Measurements from ENCODE around the gene P4HB. TPM values are rescaled to one million over a fixed set of nuclear protein-coding genes. Genes with fewer than 3 reads are reported as not detected.

The P4HB gene
- total and polyA plus RNA-seq, 2 experiments from 2014 or later: 206 to 620 TPM

DNA sequence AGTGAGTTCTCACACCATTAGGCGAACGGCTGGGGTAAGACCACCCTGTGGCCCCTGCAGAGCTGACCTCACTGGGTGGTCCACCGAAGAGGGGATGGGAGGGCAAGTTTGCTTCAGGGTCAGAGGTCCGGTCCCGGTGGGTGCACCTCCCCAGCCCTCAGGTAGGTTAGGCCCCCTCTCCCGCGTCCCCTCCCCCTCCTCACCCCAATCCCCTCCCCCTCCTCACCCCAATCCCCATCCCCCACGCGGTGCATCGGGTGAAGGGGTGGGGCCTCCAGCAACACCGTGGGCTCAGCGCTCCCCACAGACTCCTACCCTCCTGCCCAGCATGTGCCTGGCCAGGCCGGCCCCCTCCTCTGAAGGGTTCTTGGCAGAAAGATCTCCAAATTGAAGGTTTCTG is 40.6 kb downstream of the P4HB start:
- H3F3A ChIP-seq (replicated peaks; ENCODE audit: low read depth): peaks cover 3% of the 10 kb centered on the region; the same call in 1 of the 2 replicates
- H3K27me3 Mint-ChIP-seq (ENCODE audit: insufficient read depth, low read depth, poor library complexity): peaks cover 5% of the 10 kb centered on the region
- DNase-seq (ENCODE audit: low spot score) (peak; percentile 24), ATAC-seq (peak; percentile 29)
- H3K27ac ChIP-seq (ENCODE audit: low read depth): no peak overlapping the region
- no peak overlapping the region for H3K27ac Mint-ChIP-seq
- H3K4me1 ChIP-seq (ENCODE audit: insufficient read depth): peaks cover 5% of the 10 kb centered on the region
- no peaks in the 10 kb centered on the region for H3K9me2 ChIP-seq (ENCODE audit: insufficient read depth)
- H4K20me1 ChIP-seq (replicated peaks; ENCODE audit: insufficient read depth): no peaks in the 10 kb centered on the region
- TF ChIP-seq CREB1 (CRISPR knock-in tag; IDR thresholded peaks at IDR 0.05; ENCODE audit: low read depth) (no peak), POLR2AphosphoS5 (IDR thresholded peaks at IDR 0.05; ENCODE audit: low read depth) (no peak), JUNB (IDR thresholded peaks at IDR 0.05; ENCODE audit: unreplicated experiment) (no peak), STAT1 (IDR thresholded peaks at IDR 0.05; ENCODE audit: unreplicated experiment) (no peak), NANOG (IDR thresholded peaks at IDR 0.05; ENCODE audit: borderline replicate concordance) (no peak)
- TF ChIP-seq, protein P1, sequence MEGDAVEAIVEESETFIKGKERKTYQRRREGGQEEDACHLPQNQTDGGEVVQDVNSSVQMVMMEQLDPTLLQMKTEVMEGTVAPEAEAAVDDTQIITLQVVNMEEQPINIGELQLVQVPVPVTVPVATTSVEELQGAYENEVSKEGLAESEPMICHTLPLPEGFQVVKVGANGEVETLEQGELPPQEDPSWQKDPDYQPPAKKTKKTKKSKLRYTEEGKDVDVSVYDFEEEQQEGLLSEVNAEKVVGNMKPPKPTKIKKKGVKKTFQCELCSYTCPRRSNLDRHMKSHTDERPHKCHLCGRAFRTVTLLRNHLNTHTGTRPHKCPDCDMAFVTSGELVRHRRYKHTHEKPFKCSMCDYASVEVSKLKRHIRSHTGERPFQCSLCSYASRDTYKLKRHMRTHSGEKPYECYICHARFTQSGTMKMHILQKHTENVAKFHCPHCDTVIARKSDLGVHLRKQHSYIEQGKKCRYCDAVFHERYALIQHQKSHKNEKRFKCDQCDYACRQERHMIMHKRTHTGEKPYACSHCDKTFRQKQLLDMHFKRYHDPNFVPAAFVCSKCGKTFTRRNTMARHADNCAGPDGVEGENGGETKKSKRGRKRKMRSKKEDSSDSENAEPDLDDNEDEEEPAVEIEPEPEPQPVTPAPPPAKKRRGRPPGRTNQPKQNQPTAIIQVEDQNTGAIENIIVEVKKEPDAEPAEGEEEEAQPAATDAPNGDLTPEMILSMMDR (conservative IDR thresholded peaks at IDR 0.05; ENCODE audit: low read depth in 2 of 2): no peak
- TF ChIP-seq, protein P2, sequence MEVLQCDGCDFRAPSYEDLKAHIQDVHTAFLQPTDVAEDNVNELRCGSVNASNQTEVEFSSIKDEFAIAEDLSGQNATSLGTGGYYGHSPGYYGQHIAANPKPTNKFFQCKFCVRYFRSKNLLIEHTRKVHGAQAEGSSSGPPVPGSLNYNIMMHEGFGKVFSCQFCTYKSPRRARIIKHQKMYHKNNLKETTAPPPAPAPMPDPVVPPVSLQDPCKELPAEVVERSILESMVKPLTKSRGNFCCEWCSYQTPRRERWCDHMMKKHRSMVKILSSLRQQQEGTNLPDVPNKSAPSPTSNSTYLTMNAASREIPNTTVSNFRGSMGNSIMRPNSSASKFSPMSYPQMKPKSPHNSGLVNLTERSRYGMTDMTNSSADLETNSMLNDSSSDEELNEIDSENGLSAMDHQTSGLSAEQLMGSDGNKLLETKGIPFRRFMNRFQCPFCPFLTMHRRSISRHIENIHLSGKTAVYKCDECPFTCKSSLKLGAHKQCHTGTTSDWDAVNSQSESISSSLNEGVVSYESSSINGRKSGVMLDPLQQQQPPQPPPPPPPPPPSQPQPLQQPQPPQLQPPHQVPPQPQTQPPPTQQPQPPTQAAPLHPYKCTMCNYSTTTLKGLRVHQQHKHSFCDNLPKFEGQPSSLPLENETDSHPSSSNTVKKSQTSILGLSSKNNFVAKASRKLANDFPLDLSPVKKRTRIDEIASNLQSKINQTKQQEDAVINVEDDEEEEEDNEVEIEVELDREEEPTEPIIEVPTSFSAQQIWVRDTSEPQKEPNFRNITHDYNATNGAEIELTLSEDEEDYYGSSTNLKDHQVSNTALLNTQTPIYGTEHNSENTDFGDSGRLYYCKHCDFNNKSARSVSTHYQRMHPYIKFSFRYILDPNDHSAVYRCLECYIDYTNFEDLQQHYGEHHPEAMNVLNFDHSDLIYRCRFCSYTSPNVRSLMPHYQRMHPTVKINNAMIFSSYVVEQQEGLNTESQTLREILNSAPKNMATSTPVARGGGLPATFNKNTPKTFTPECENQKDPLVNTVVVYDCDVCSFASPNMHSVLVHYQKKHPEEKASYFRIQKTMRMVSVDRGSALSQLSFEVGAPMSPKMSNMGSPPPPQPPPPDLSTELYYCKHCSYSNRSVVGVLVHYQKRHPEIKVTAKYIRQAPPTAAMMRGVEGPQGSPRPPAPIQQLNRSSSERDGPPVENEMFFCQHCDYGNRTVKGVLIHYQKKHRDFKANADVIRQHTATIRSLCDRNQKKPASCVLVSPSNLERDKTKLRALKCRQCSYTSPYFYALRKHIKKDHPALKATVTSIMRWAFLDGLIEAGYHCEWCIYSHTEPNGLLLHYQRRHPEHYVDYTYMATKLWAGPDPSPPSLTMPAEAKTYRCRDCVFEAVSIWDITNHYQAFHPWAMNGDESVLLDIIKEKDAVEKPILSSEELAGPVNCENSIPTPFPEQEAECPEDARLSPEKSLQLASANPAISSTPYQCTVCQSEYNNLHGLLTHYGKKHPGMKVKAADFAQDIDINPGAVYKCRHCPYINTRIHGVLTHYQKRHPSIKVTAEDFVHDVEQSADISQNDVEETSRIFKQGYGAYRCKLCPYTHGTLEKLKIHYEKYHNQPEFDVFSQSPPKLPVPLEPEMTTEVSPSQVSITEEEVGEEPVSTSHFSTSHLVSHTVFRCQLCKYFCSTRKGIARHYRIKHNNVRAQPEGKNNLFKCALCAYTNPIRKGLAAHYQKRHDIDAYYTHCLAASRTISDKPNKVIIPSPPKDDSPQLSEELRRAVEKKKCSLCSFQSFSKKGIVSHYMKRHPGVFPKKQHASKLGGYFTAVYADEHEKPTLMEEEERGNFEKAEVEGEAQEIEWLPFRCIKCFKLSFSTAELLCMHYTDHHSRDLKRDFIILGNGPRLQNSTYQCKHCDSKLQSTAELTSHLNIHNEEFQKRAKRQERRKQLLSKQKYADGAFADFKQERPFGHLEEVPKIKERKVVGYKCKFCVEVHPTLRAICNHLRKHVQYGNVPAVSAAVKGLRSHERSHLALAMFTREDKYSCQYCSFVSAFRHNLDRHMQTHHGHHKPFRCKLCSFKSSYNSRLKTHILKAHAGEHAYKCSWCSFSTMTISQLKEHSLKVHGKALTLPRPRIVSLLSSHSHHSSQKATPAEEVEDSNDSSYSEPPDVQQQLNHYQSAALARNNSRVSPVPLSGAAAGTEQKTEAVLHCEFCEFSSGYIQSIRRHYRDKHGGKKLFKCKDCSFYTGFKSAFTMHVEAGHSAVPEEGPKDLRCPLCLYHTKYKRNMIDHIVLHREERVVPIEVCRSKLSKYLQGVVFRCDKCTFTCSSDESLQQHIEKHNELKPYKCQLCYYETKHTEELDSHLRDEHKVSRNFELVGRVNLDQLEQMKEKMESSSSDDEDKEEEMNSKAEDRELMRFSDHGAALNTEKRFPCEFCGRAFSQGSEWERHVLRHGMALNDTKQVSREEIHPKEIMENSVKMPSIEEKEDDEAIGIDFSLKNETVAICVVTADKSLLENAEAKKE (CRISPR knock-in tag; IDR thresholded peaks at IDR 0.05): no peak
- H2AFZ ChIP-seq: no peak overlapping the region
- H3K4me3 Mint-ChIP-seq: no peak overlapping the region
- H3K9me3 Mint-ChIP-seq: no peaks in the 10 kb centered on the region
- H3K4me2 ChIP-seq: peak overlapping the region; percentile 60; the same call in 1 of the 2 replicates
- H3K4me3 ChIP-seq: no peak overlapping the region
- H3K4me1 Mint-ChIP-seq: peaks cover 3% of the 10 kb centered on the region
- H3K79me2 ChIP-seq (replicated peaks; ENCODE audit: insufficient read depth): no peaks in the 10 kb centered on the region
- H3K36me3 ChIP-seq (ENCODE audit: insufficient read depth): no peaks in the 10 kb centered on the region
- H3K36me3 Mint-ChIP-seq (ENCODE audit: low read depth): no peaks in the 10 kb centered on the region
- no peaks in the 10 kb centered on the region for H3K27me3 ChIP-seq (ENCODE audit: insufficient read depth)

Data from GM23338 (cell line).